Neural progenitor cell (in vitro differentiated cells): ENCODE results near the gene SLC25A47. TPM values are rescaled to one million over a fixed set of nuclear protein-coding genes. Genes with fewer than 3 reads are reported as not detected.

Experiments used
- DNase-seq: peaks from one replicate; pipeline ENCODE4 v3.0.0-alpha.2; 2016; ENCODE audit warnings: low spot score
- H2AFZ ChIP-seq: fragments of 200-600 bp; sonication (generic); replicated peaks from 2 replicates; pipeline ENCODE4 v1.6.1; 2016; ENCODE audit warnings: antibody characterized with exemption
- H3F3A ChIP-seq: fragments of 200-600 bp; sonication (generic); 2 replicates; pipeline ENCODE4 v1.6.1; 2016; ENCODE audit warnings: antibody characterized with exemption, low read depth
- H3K27ac ChIP-seq: fragments of 200-600 bp; sonication (generic); 2 replicates; pipeline ENCODE4 v1.5.1; 2016; ENCODE audit warnings: mild to moderate bottlenecking
- H3K27me3 ChIP-seq: fragments of 200-600 bp; sonication (generic); 2 replicates; pipeline ENCODE4 v1.6.1; 2016; ENCODE audit warnings: mild to moderate bottlenecking, moderate library complexity
- H3K36me3 ChIP-seq: fragments of 200-600 bp; sonication (generic); 2 replicates; pipeline ENCODE4 v1.5.1; 2016
- H3K4me1 ChIP-seq: fragments of 200-600 bp; sonication (generic); 2 replicates; pipeline ENCODE4 v1.6.1; 2016; ENCODE audit warnings: mixed run types
- H3K4me2 ChIP-seq: fragments of 200-600 bp; sonication (generic); 2 replicates; pipeline ENCODE4 v1.6.1; 2016
- H3K4me3 ChIP-seq: fragments of 200-600 bp; sonication (generic); 2 replicates; pipeline ENCODE4 v1.5.1; 2016
- H3K79me2 ChIP-seq: fragments of 200-600 bp; sonication (generic); 2 replicates; pipeline ENCODE4 v1.6.1; 2016; ENCODE audit warnings: low read depth
- H3K9ac ChIP-seq: fragments of 200-600 bp; sonication (generic); 2 replicates; pipeline ENCODE4 v1.6.1; 2016
- H3K9me3 ChIP-seq: fragments of 200-600 bp; sonication (generic); 2 replicates; pipeline ENCODE4 v1.5.1; 2016; ENCODE audit warnings: low read depth
- H4K20me1 ChIP-seq: fragments of 200-600 bp; sonication (generic); 2 replicates; pipeline ENCODE4 v1.6.1; 2016; ENCODE audit warnings: low read depth
- H3K27ac Mint-ChIP-seq: 3 replicates; pipeline ENCODE4 v1.8.0; 2021; ENCODE audit warnings: mixed read lengths
- H3K27me3 Mint-ChIP-seq: 2 replicates; pipeline ENCODE4 v1.8.0; 2022; ENCODE audit warnings: low read depth, mild to moderate bottlenecking, inconsistent platforms, moderate library complexity, mixed read lengths; ENCODE audit not compliant: insufficient read depth
- H3K36me3 Mint-ChIP-seq: 3 replicates; pipeline ENCODE4 v1.8.0; 2021; ENCODE audit warnings: mixed read lengths
- H3K4me1 Mint-ChIP-seq: 3 replicates; pipeline ENCODE4 v1.8.0; 2021; ENCODE audit warnings: mixed read lengths
- H3K4me3 Mint-ChIP-seq: 3 replicates; pipeline ENCODE4 v1.8.0; 2021; ENCODE audit warnings: mild to moderate bottlenecking, moderate library complexity, mixed read lengths
- H3K9me3 Mint-ChIP-seq: 3 replicates; pipeline ENCODE4 v1.8.0; 2020; ENCODE audit warnings: mixed read lengths
- EZH2 ChIP-seq: fragments of 200-600 bp; sonication (generic); IDR thresholded peaks from 2 replicates; pipeline ENCODE4 v1.6.1; 2017; ENCODE audit warnings: antibody characterized with exemption, mild to moderate bottlenecking, moderate library complexity
- EZH2phosphoT487 ChIP-seq: fragments of 200-600 bp; sonication (generic); IDR thresholded peaks from 2 replicates; pipeline ENCODE4 v1.6.1; 2017; ENCODE audit warnings: antibody characterized with exemption
- total RNA-seq: library from RNA; depleted of rRNA; stranded (reverse); fragments of >200 nt; gene quantifications from 2 replicates; pipeline ENCODE4 v1.2.3, GENCODE V29; 2015; ENCODE audit warnings: low replicate concordance
- TF ChIP-seq, protein P1 (sequence below): fragments of 200-600 bp; sonication (generic); IDR thresholded peaks from 2 replicates; pipeline ENCODE4 v1.5.1; 2017; ENCODE audit warnings: antibody characterized with exemption, mild to moderate bottlenecking

Gene SLC25A47
- total RNA-seq, 1 donor from 2014 or later = not detected

DNA sequence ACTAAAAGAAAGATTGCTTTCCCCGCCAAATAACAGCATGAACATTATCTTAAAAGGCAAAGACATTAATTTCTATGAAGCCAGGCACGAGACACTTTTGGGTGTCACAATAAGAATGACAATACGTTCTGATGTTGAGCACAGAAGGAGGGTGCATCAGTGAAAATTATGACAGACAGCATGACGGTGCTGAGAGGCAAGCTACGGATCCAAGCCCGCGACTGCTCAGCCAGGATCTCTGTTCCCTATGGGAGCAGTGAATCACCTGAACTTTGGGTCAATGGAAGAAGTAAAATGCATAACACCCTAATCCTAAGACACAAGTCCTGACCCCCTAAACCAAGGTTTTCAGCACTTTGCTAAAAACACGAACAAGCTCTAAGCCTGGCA, 51.7 kb downstream of the SLC25A47 start:
- peak overlapping the region; percentile 42 for H3K27ac Mint-ChIP-seq
- TF ChIP-seq, protein P1, sequence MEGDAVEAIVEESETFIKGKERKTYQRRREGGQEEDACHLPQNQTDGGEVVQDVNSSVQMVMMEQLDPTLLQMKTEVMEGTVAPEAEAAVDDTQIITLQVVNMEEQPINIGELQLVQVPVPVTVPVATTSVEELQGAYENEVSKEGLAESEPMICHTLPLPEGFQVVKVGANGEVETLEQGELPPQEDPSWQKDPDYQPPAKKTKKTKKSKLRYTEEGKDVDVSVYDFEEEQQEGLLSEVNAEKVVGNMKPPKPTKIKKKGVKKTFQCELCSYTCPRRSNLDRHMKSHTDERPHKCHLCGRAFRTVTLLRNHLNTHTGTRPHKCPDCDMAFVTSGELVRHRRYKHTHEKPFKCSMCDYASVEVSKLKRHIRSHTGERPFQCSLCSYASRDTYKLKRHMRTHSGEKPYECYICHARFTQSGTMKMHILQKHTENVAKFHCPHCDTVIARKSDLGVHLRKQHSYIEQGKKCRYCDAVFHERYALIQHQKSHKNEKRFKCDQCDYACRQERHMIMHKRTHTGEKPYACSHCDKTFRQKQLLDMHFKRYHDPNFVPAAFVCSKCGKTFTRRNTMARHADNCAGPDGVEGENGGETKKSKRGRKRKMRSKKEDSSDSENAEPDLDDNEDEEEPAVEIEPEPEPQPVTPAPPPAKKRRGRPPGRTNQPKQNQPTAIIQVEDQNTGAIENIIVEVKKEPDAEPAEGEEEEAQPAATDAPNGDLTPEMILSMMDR = no peak
- TF ChIP-seq EZH2 (no peak), EZH2phosphoT487 (no peak)
- peak overlapping the region; percentile 95 for H3K4me3 Mint-ChIP-seq
- H3K9me3 ChIP-seq = no peaks in the 10 kb centered on the region
- H3K4me3 ChIP-seq = peak overlapping the region; percentile 66
- H3F3A ChIP-seq = peaks cover 42% of the 10 kb centered on the region
- H3K4me1 Mint-ChIP-seq = peaks cover 38% of the 10 kb centered on the region
- H3K9ac ChIP-seq = no peak overlapping the region
- no peak for DNase-seq
- H3K9me3 Mint-ChIP-seq = no peaks in the 10 kb centered on the region
- H3K27me3 Mint-ChIP-seq = peaks cover 2% of the 10 kb centered on the region
- H3K36me3 Mint-ChIP-seq = peaks cover 2% of the 10 kb centered on the region
- H3K27ac ChIP-seq = no peak overlapping the region
- peaks cover 28% of the 10 kb centered on the region for H3K4me1 ChIP-seq
- no peaks in the 10 kb centered on the region for H3K27me3 ChIP-seq
- H4K20me1 ChIP-seq = peaks cover 6% of the 10 kb centered on the region
- no peak overlapping the region for H2AFZ ChIP-seq
- peak overlapping the region; percentile 88 for H3K4me2 ChIP-seq
- H3K79me2 ChIP-seq = peaks cover 28% of the 10 kb centered on the region
- no peaks in the 10 kb centered on the region for H3K36me3 ChIP-seq

DNA sequence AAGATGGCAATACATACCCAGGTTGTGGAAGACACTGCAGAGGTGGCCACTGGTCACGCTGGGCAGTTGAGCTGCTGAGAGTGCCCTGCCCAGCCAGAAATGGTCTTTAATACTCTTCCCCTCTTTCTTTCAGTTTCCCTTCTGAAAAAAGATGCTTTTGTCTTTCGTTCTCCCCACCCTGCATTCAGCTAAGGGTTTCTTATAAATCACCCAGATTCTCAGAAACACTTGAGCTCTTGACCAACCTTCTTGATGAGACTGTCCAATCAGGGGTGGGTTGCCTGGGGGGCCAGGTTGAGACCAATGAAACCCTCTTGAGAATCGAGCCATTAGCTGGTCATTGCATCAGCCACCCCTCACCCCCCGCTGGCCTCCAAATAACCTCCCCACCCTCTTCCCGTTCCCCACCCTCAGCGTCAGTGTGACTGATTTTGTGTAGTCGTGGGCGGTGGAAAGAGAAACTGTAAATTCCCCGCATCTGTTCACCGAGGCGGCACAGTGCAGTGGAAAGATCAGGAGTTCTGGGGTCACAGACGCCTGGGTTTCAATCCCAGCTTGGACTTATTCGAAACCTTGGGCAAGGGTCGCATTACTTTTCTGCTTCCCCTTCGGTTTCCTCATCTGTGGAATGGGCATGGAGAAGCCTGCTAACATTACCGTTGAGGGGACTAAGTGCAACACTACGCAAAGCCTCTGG, 52.3 kb downstream of the SLC25A47 start:
- peaks cover 28% of the 10 kb centered on the region for H3K4me1 ChIP-seq
- H3K9ac ChIP-seq = peak overlapping the region; percentile 47
- peak overlapping the region; percentile 66 for H3K4me3 ChIP-seq
- peaks cover 6% of the 10 kb centered on the region for H4K20me1 ChIP-seq
- TF ChIP-seq EZH2phosphoT487 = no peak
- TF ChIP-seq EZH2 = no peak
- TF ChIP-seq, protein P1 = no peak
- H3K79me2 ChIP-seq = peaks cover 28% of the 10 kb centered on the region
- H3K27me3 ChIP-seq = no peaks in the 10 kb centered on the region
- H3F3A ChIP-seq = peaks cover 42% of the 10 kb centered on the region
- no peak for DNase-seq
- H3K9me3 ChIP-seq = no peaks in the 10 kb centered on the region
- Mint-ChIP-seq H3K36me3 (peaks cover 2% of the 10 kb centered on the region), H3K27ac (peak overlapping the region; percentile 42), H3K4me3 (peak overlapping the region; percentile 95), H3K9me3 (no peaks in the 10 kb centered on the region), H3K4me1 (peaks cover 38% of the 10 kb centered on the region), H3K27me3 (peaks cover 2% of the 10 kb centered on the region)
- H2AFZ ChIP-seq = peak overlapping the region; percentile 14
- no peak overlapping the region for H3K27ac ChIP-seq
- peak overlapping the region; percentile 88 for H3K4me2 ChIP-seq
- no peaks in the 10 kb centered on the region for H3K36me3 ChIP-seq

DNA sequence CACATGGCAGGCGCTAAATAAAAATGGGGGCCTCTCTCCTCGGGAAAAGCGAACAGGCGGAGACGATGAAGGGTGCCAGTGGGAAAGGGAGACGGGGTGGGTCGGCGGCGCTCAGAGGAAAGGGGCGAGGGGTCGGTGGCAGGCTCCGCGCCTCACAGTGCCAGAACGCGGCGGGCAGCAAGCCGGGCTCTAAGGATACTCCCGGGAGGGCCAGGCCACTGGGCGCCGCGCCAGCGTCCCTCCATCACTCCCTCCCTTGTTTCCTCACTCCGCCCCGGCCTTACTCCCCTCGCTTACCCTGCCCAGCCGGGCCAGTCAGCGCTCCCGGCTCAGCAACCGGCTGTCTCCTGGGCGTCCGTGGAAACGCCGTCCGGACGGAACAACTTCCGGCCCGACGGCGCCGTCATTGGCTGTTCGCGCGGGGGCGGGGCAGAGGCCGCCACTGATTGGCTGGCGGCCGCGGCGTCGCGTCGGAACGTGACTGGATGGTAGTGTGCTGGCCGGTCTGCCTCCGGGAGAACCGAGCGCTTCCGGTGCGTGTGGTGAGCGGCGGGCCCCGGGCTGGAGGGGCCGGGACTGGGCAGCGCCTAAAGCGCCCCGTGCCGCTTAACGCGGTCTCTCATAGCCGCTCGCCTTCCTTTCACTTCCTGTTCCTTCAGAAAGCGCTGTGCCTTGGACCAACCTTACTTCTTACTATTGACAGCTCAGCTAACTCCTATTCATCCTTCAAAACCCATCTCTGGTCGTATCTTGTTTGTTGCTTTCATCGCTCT, 53.0 kb downstream of the SLC25A47 start, which contains the start of gene WDR25:
Gene WDR25 (plus strand): TSS at position 523 of the 773 bp plus-strand sequence.
- H3K4me1 Mint-ChIP-seq = peaks cover 41% of the 10 kb centered on the region
- peaks cover 2% of the 10 kb centered on the region for H3K36me3 Mint-ChIP-seq
- Histone ChIP-seq H3K79me2 (peaks cover 24% of the 10 kb centered on the region), H2AFZ (peak within 1 kb of the TSS; percentile 71), H3K4me2 (peak within 1 kb of the TSS; percentile 88), H3K27me3 (no peaks in the 10 kb centered on the region), H3K4me1 (peaks cover 29% of the 10 kb centered on the region), H3K36me3 (no peaks in the 10 kb centered on the region), H3F3A (peaks cover 48% of the 10 kb centered on the region), H3K9me3 (no peaks in the 10 kb centered on the region), H3K27ac (peak within 1 kb of the TSS; percentile 82), H3K4me3 (peak within 1 kb of the TSS; percentile 66), H3K9ac (peak within 1 kb of the TSS; percentile 47), H4K20me1 (peaks cover 6% of the 10 kb centered on the region)
- H3K27me3 Mint-ChIP-seq = peaks cover 2% of the 10 kb centered on the region
- TF ChIP-seq EZH2phosphoT487 = no peak
- TF ChIP-seq, protein P1 = no peak
- TF ChIP-seq EZH2 = no peak
- peak within 1 kb of the TSS; percentile 89 for H3K27ac Mint-ChIP-seq
- H3K9me3 Mint-ChIP-seq = no peaks in the 10 kb centered on the region
- DNase-seq = peak; percentile 98
- H3K4me3 Mint-ChIP-seq = peak within 1 kb of the TSS; percentile 95
